ENCODE measurements around the gene STPG1.

The STPG1 gene

GRCh38 chr1:24425441-24425840, 11.9 kb upstream of the STPG1 start:
- TF ChIP-seq SPI1 (IDR thresholded peaks at IDR 0.05; ENCODE audit: borderline replicate concordance, low read depth), result no peak
- no peak for DNase-seq (ENCODE audit: low read depth in 1 of 2, low spot score in 1 of 2)
- Histone ChIP-seq H3K27me3 (ENCODE audit: insufficient read depth, poor library complexity, severe bottlenecking) (no peaks in the 10 kb centered on the region), H3K27ac (replicated peaks) (no peak overlapping the region), H3K4me3 (replicated peaks; ENCODE audit: insufficient read depth, low read length) (no peak overlapping the region)

- Histone ChIP-seq H3K27me3 (ENCODE audit: insufficient read depth, poor library complexity, severe bottlenecking) (no peaks in the 10 kb centered on the region), H3K27ac (replicated peaks) (no peak overlapping the region), H3K4me3 (replicated peaks; ENCODE audit: insufficient read depth, low read length) (no peak overlapping the region)
- TF ChIP-seq REST (IDR thresholded peaks at IDR 0.05; ENCODE audit: insufficient replicate concordance, low read depth) (no peak), SPI1 (IDR thresholded peaks at IDR 0.05; ENCODE audit: borderline replicate concordance, low read depth) (no peak)
- no peak for DNase-seq (ENCODE audit: low read depth in 1 of 2, low spot score in 1 of 2)
These were observed 11.4 kb upstream of the STPG1 start for GRCh38 chr1:24424990-24425389.

GRCh38 chr1:24424207-24424606, 10.6 kb upstream of the STPG1 start:
- Histone ChIP-seq H3K27ac (replicated peaks) (no peak overlapping the region), H3K27me3 (ENCODE audit: insufficient read depth, poor library complexity, severe bottlenecking) (no peaks in the 10 kb centered on the region), H3K4me3 (replicated peaks; ENCODE audit: insufficient read depth, low read length) (no peak overlapping the region)
- DNase-seq (ENCODE audit: low read depth in 1 of 2, low spot score in 1 of 2), result no peak
- TF ChIP-seq CTCF (IDR thresholded peaks at IDR 0.05; ENCODE audit: insufficient read depth, low read length) (no peak), REST (IDR thresholded peaks at IDR 0.05; ENCODE audit: insufficient replicate concordance, low read depth) (no peak), POLR2AphosphoS5 (IDR thresholded peaks at IDR 0.05; ENCODE audit: low read depth) (no peak), SPI1 (IDR thresholded peaks at IDR 0.05; ENCODE audit: borderline replicate concordance, low read depth) (no peak), GABPA (IDR thresholded peaks at IDR 0.05; ENCODE audit: low read depth) (no peak)

GRCh38 chr1:24421502-24421901, 7.9 kb upstream of the STPG1 start:
- Histone ChIP-seq H3K4me3 (replicated peaks; ENCODE audit: insufficient read depth, low read length) (no peak overlapping the region), H3K27me3 (ENCODE audit: insufficient read depth, poor library complexity, severe bottlenecking) (no peaks in the 10 kb centered on the region), H3K27ac (replicated peaks) (peak overlapping the region; percentile 58)
- DNase-seq (ENCODE audit: low read depth in 1 of 2, low spot score in 1 of 2), result no peak
- TF ChIP-seq POLR2AphosphoS5 (IDR thresholded peaks at IDR 0.05; ENCODE audit: low read depth) (no peak), REST (IDR thresholded peaks at IDR 0.05; ENCODE audit: insufficient replicate concordance, low read depth) (no peak), GABPA (IDR thresholded peaks at IDR 0.05; ENCODE audit: low read depth) (no peak)

- TF ChIP-seq CTCF (IDR thresholded peaks at IDR 0.05; ENCODE audit: insufficient read depth, low read length) (no peak), REST (IDR thresholded peaks at IDR 0.05; ENCODE audit: insufficient replicate concordance, low read depth) (peak; percentile 35), SPI1 (IDR thresholded peaks at IDR 0.05; ENCODE audit: borderline replicate concordance, low read depth) (no peak)
- Histone ChIP-seq H3K4me3 (replicated peaks; ENCODE audit: insufficient read depth, low read length) (no peak overlapping the region), H3K27ac (replicated peaks) (peak overlapping the region; percentile 58), H3K27me3 (ENCODE audit: insufficient read depth, poor library complexity, severe bottlenecking) (no peaks in the 10 kb centered on the region)
- DNase-seq (ENCODE audit: low read depth in 1 of 2, low spot score in 1 of 2), result peak; percentile 73 to 86
These were observed 7.0 kb upstream of the STPG1 start for GRCh38 chr1:24420547-24420946.
